ENCODE data around the gene CRTAP.
"Not testable (repeated sequence)": the region's sequence is repeated elsewhere in the genome, so short reads cannot be mapped to it uniquely, and the experiment has no call there.

CRTAP gene

GRCh38 chr3:33100229-33100628, 13.6 kb upstream of the CRTAP start:
- DNase-seq: no peak

GRCh38 chr3:33103034-33103433, 10.8 kb upstream of the CRTAP start:
- DNase-seq: no peak

GRCh38 chr3:33103480-33103879, 10.3 kb upstream of the CRTAP start:
- no peak for DNase-seq

- no peak for DNase-seq
These were observed 9.0 kb upstream of the CRTAP start for GRCh38 chr3:33104803-33105202.

GRCh38 chr3:33105341-33105948, 8.4 kb upstream of the CRTAP start:
- DNase-seq: no peak

GRCh38 chr3:33106854-33107253, 7.0 kb upstream of the CRTAP start:
- not testable (repeated sequence) for DNase-seq

- no peak for DNase-seq
These were observed 2.2 kb upstream of the CRTAP start for GRCh38 chr3:33111581-33111980.

GRCh38 chr3:33114622-33115023, 809 bp downstream of the CRTAP start:
- DNase-seq: no peak

- DNase-seq: no peak
These were observed 1.4 kb downstream of the CRTAP start for GRCh38 chr3:33115024-33115768.

GRCh38 chr3:33117461-33117860, 3.6 kb downstream of the CRTAP start:
- DNase-seq: no peak

GRCh38 chr3:33119891-33120290, 6.1 kb downstream of the CRTAP start:
- no peak for DNase-seq

- DNase-seq: no peak
These were observed 9.2 kb downstream of the CRTAP start for GRCh38 chr3:33122991-33123390.

GRCh38 chr3:33124638-33125037, 10.8 kb downstream of the CRTAP start:
- DNase-seq: no peak

GRCh38 chr3:33125840-33126239, 12.0 kb downstream of the CRTAP start:
- no peak for DNase-seq

GRCh38 chr3:33128706-33129105, 14.9 kb downstream of the CRTAP start:
- DNase-seq: no peak

GRCh38 chr3:33130144-33130543, 16.3 kb downstream of the CRTAP start:
- DNase-seq: no peak

GRCh38 chr3:33131331-33132018, 17.7 kb downstream of the CRTAP start:
- DNase-seq: peak; percentile 57

GRCh38 chr3:33132019-33132360, 18.2 kb downstream of the CRTAP start:
- no peak for DNase-seq

GRCh38 chr3:33134026-33134625, 20.3 kb downstream of the CRTAP start:
- DNase-seq: no peak

- no peak for DNase-seq
These were observed 23.9 kb downstream of the CRTAP start for GRCh38 chr3:33137691-33138090.

- not testable (repeated sequence) for DNase-seq
These were observed 25.3 kb downstream of the CRTAP start for GRCh38 chr3:33139006-33139623.

- no peak for DNase-seq
These were observed 26.2 kb downstream of the CRTAP start for GRCh38 chr3:33139996-33140395.

- DNase-seq: no peak
These were observed 27.2 kb downstream of the CRTAP start for GRCh38 chr3:33141006-33141405.
